SK-N-SH (cell line): ENCODE measurements around the gene DSC3. TPM values are rescaled to one million over a fixed set of nuclear protein-coding genes. Genes with fewer than 3 reads are reported as not detected.

Experiments
- CTCF ChIA-PET: fragments of 300-600, 350-600 bp; formaldehyde crosslinking; extraction: SDS; loops from one replicate; lab custom pipeline; 2021; lab: Yijun Ruan, JAX
- POLR2A ChIA-PET: fragments of 350-600 bp; sonication (Branson Sonifier 250); formaldehyde crosslinking; extraction: SDS; loops from one replicate; lab custom pipeline; 2020; ENCODE audit warnings: antibody characterized with exemption, inconsistent platforms; lab: Yijun Ruan, JAX
- DNase-seq: peaks from one replicate; pipeline ENCODE4 v3.0.0; 2012
- H2AFZ ChIP-seq: fragments of 200-600 bp; sonication (generic); 2 replicates; pipeline ENCODE4 v1.8.1; 2016; ENCODE audit warnings: antibody characterized with exemption, mild to moderate bottlenecking, low read depth
- H3F3A ChIP-seq: fragments of 200-600 bp; sonication (generic); replicated peaks from 2 replicates; pipeline ENCODE3; 2016; ENCODE audit warnings: antibody characterized with exemption, mild to moderate bottlenecking; ENCODE audit not compliant: insufficient read depth
- H3K27ac ChIP-seq, 2 experiments: fragments of 200-500 bp in 1 of 2; fragments of 200-600 bp in 1 of 2; sonication (Bioruptor generic) in 1 of 2; sonication (generic), shearing (Covaris generic) in 1 of 2; 2 replicates each; pipeline versions ENCODE4 v1.5.1 to v1.6.1; 2014 to 2016; ENCODE audit warnings: low read depth in 2 of 2, inconsistent platforms in 1 of 2, low read length in 1 of 2, mild to moderate bottlenecking in 1 of 2, mixed read lengths in 1 of 2
- H3K27me3 ChIP-seq: fragments of 200-600 bp; sonication (generic), shearing (Covaris generic); 2 replicates; pipeline ENCODE4 v1.6.1; 2016; ENCODE audit warnings: mixed run types; ENCODE audit not compliant: insufficient read depth
- H3K36me3 ChIP-seq, 2 experiments: fragments of 200-500 bp in 1 of 2; fragments of 200-600 bp in 1 of 2; sonication (Bioruptor generic) in 1 of 2; sonication (generic) in 1 of 2; replicated peaks in 1 of 2; 2 replicates each; pipeline versions ENCODE3 to v1.5.1; 2014 to 2016; ENCODE audit warnings: low read length in 1 of 2, mild to moderate bottlenecking in 1 of 2; ENCODE audit not compliant: insufficient read depth in 2 of 2, control insufficient read depth in 1 of 2
- H3K4me1 ChIP-seq, 2 experiments: fragments of 200-500 bp in 1 of 2; fragments of 200-600 bp in 1 of 2; sonication (Bioruptor generic) in 1 of 2; sonication (generic), shearing (Covaris generic) in 1 of 2; 2 replicates each; pipeline versions ENCODE4 v1.5.1 to v1.6.1; 2014 to 2016; ENCODE audit warnings: low read depth in 1 of 2, low read length in 1 of 2, mixed run types in 1 of 2; ENCODE audit not compliant: insufficient read depth in 2 of 2, control insufficient read depth in 1 of 2
- H3K4me2 ChIP-seq: fragments of 200-600 bp; sonication (generic), shearing (Covaris generic); 2 replicates; pipeline ENCODE4 v1.6.1; 2017; ENCODE audit warnings: mixed run types
- H3K4me3 ChIP-seq, 2 experiments: fragments of 200-500 bp in 1 of 2; fragments of 200-600 bp in 1 of 2; sonication (Bioruptor generic) in 1 of 2; sonication (generic), shearing (Covaris generic) in 1 of 2; 2 replicates each; pipeline versions ENCODE4 v1.5.1 to v1.8.1; 2014 to 2016; ENCODE audit warnings: low read depth in 2 of 2, inconsistent platforms in 1 of 2, low read length in 1 of 2, mild to moderate bottlenecking in 1 of 2, mixed read lengths in 1 of 2, moderate library complexity in 1 of 2
- H3K79me2 ChIP-seq: fragments of 200-600 bp; sonication (generic); 2 replicates; pipeline ENCODE4 v1.8.1; 2017; ENCODE audit warnings: mild to moderate bottlenecking; ENCODE audit not compliant: insufficient read depth
- H3K9ac ChIP-seq: fragments of 200-600 bp; sonication (generic); 2 replicates; pipeline ENCODE4 v1.6.1; 2017; ENCODE audit warnings: mixed run types
- H3K9me2 ChIP-seq: fragments of 200-600 bp; sonication (generic); 2 replicates; pipeline ENCODE4 v1.6.1; 2017; ENCODE audit warnings: mixed run types
- H3K9me3 ChIP-seq: fragments of 200-600 bp; sonication (generic); 2 replicates; pipeline ENCODE4 v1.6.1; 2017; ENCODE audit warnings: mixed run types, mild to moderate bottlenecking, moderate library complexity
- H4K20me1 ChIP-seq: fragments of 200-600 bp; sonication (generic); 2 replicates; pipeline ENCODE4 v1.6.1; 2017; ENCODE audit warnings: mild to moderate bottlenecking, mixed run types; ENCODE audit not compliant: insufficient read depth
- CHD2 ChIP-seq: fragments of 150-350 bp; IDR thresholded peaks from 2 replicates; pipeline ENCODE4 v1.6.1; 2018; ENCODE audit warnings: low read length; ENCODE audit not compliant: partially characterized antibody
- CTCF ChIP-seq: fragments of 200-600 bp; sonication (generic); IDR thresholded peaks from 2 replicates; pipeline ENCODE4 v1.6.1; 2017; ENCODE audit warnings: antibody characterized with exemption, mild to moderate bottlenecking, moderate library complexity
- FOXM1 ChIP-seq: IDR thresholded peaks from 2 replicates; pipeline ENCODE4 v1.4.0; 2012; ENCODE audit warnings: low read depth, mild to moderate bottlenecking
- GATA2 ChIP-seq: sonication (generic); formaldehyde crosslinking; IDR thresholded peaks from 2 replicates; pipeline ENCODE4 v1.5.0; 2020; ENCODE audit warnings: mild to moderate bottlenecking, missing genetic modification reagents
- PBX3 ChIP-seq: IDR thresholded peaks from 2 replicates; pipeline ENCODE4; 2012
- POLR2AphosphoS5 ChIP-seq: IDR thresholded peaks from 2 replicates; pipeline ENCODE4 v1.6.1; 2012; ENCODE audit warnings: low read depth, low read length
- REST ChIP-seq: IDR thresholded peaks from 2 replicates; pipeline ENCODE4 v1.6.1; 2012; ENCODE audit warnings: mild to moderate bottlenecking, low read depth, low read length, moderate library complexity
- USF2 ChIP-seq: fragments of 150-350 bp; IDR thresholded peaks from 2 replicates; pipeline ENCODE4 v1.6.1; 2017; ENCODE audit warnings: antibody characterized with exemption, low read length, low read depth, borderline replicate concordance
- YY1 ChIP-seq: IDR thresholded peaks from 2 replicates; pipeline ENCODE4 v1.4.0; 2012; ENCODE audit warnings: low read depth, mild to moderate bottlenecking
- WGBS: methylation state at CpG from one replicate; pipeline ENCODE4 v1.1.6; 2017; ENCODE audit warnings: low lambda C conversion rate; 5-methylcytosine and 5-hydroxymethylcytosine counted together
- polyA plus RNA-seq, 3 experiments: library from polyadenylated mRNA; depleted of rRNA; stranded (reverse); fragments of >200 nt; gene quantifications; 2 replicates each; pipeline ENCODE4 v1.2.3, GENCODE V29; 2012

Gene DSC3
- polyA plus RNA-seq, 1 of the 3 experiments (the other 2 are of a cell fraction), result not detected

- no peaks in the 10 kb centered on the region for H3K4me1 ChIP-seq
- no peaks in the 10 kb centered on the region for H3K27me3 ChIP-seq
- DNase-seq, result no peak
- no peak overlapping the region for H3K4me3 ChIP-seq
- no peak overlapping the region for H2AFZ ChIP-seq
- CTCF ChIA-PET, result no interaction called here
- no peaks in the 10 kb centered on the region for H3K9me3 ChIP-seq
- H3K79me2 ChIP-seq, result no peaks in the 10 kb centered on the region
- no peaks in the 10 kb centered on the region for H4K20me1 ChIP-seq
- 13% methylated on average over 1 of the region's 1 CpG for WGBS
- H3K9ac ChIP-seq, result no peak overlapping the region
- no peaks in the 10 kb centered on the region for H3F3A ChIP-seq
- no peaks in the 10 kb centered on the region for H3K9me2 ChIP-seq
- H3K36me3 ChIP-seq, result no peaks in the 10 kb centered on the region
- no peak for TF ChIP-seq YY1
- no peak for TF ChIP-seq CHD2
- no peak for TF ChIP-seq FOXM1
- TF ChIP-seq REST, result no peak
- TF ChIP-seq GATA2 (CRISPR knock-in tag), result no peak
- TF ChIP-seq POLR2AphosphoS5, result no peak
- no peak for TF ChIP-seq USF2
- no peak for TF ChIP-seq PBX3
- no peak overlapping the region for H3K4me2 ChIP-seq
- no peak overlapping the region for H3K27ac ChIP-seq
- POLR2A ChIA-PET, result no interaction called here
These were observed 35.3 kb upstream of the DSC3 start for GRCh38 chr18:31077878-31078277.

GRCh38 chr18:31072175-31072574 lies 29.6 kb upstream of the DSC3 start:
- Histone ChIP-seq H3K9me3 (no peaks in the 10 kb centered on the region), H3K4me2 (no peak overlapping the region), H3K27ac (no peak overlapping the region), H3K36me3 (no peaks in the 10 kb centered on the region), H3K4me3 (no peak overlapping the region), H2AFZ (no peak overlapping the region), H3K4me1 (no peaks in the 10 kb centered on the region), H4K20me1 (no peaks in the 10 kb centered on the region), H3K9me2 (no peaks in the 10 kb centered on the region), H3K79me2 (no peaks in the 10 kb centered on the region), H3K27me3 (no peaks in the 10 kb centered on the region), H3F3A (no peaks in the 10 kb centered on the region), H3K9ac (no peak overlapping the region)
- DNase-seq, result no peak
- CTCF ChIA-PET, result no interaction called here
- WGBS, result 11% methylated on average over 4 of the region's 4 CpGs
- POLR2A ChIA-PET, result no interaction called here
- no peak for TF ChIP-seq USF2
- TF ChIP-seq CTCF, result no peak
